Caco-2 (cell line): Measurements from ENCODE around the gene RPL26. TPM values are rescaled to one million over a fixed set of nuclear protein-coding genes. Genes with fewer than 3 reads are reported as not detected.

Source experiments
- BruUV-seq: library from RNA; stranded (reverse); fragments of 400-500 nt; replicated peaks from 2 replicates; lab custom pipeline; 2021; lab: Mats Ljungman, UMichigan
- CTCF ChIA-PET: fragments of 300-600 bp; sonication (Branson Sonifier 250); formaldehyde crosslinking; loops from one replicate; lab custom pipeline; 2022; ENCODE audit warnings: antibody characterized with exemption; lab: Charles Lee
- POLR2A ChIA-PET: fragments of 300-600 bp; sonication (Branson Sonifier 250); formaldehyde crosslinking; loops from one replicate; lab custom pipeline; 2022; ENCODE audit warnings: antibody characterized with exemption; lab: Charles Lee
- DNase-seq, 2 experiments: peaks; one replicate each; pipeline versions ENCODE4 v3.0.0 to v3.0.0-alpha.2; 2020 to 2022
- H3K27me3 ChIP-seq: replicated peaks from 2 replicates; pipeline ENCODE4 v1.6.0; 2011; ENCODE audit warnings: low read length; ENCODE audit not compliant: control insufficient read depth, insufficient read depth
- H3K36me3 ChIP-seq: 2 replicates; pipeline ENCODE4 v1.5.1; 2011; ENCODE audit warnings: low read length; ENCODE audit not compliant: control insufficient read depth, insufficient read depth
- H3K4me1 ChIP-seq: fragments of 250-450 bp; sonication (Bioruptor Pico); 2 replicates; pipeline ENCODE4 v1.5.1; 2020; ENCODE audit warnings: mild to moderate bottlenecking
- H3K4me3 ChIP-seq: 2 replicates; pipeline ENCODE4 v1.5.1; 2011; ENCODE audit warnings: low read depth, mild to moderate bottlenecking, control low read depth, low read length
- H3K9me3 ChIP-seq: fragments of 250-450 bp; sonication (Bioruptor Pico); 2 replicates; pipeline ENCODE4 v1.5.1; 2020; ENCODE audit warnings: mild to moderate bottlenecking, moderate library complexity
- H3K27ac Mint-ChIP-seq: one replicate; pipeline ENCODE4 v1.8.0; 2022; ENCODE audit warnings: mixed read lengths; ENCODE audit not compliant: unreplicated experiment
- H3K27me3 Mint-ChIP-seq: one replicate; pipeline ENCODE4 v1.8.0; 2022; ENCODE audit warnings: mixed read lengths; ENCODE audit not compliant: insufficient read depth, unreplicated experiment
- H3K36me3 Mint-ChIP-seq: one replicate; pipeline ENCODE4 v1.8.0; 2022; ENCODE audit warnings: mild to moderate bottlenecking, mixed read lengths; ENCODE audit not compliant: insufficient read depth, unreplicated experiment
- H3K4me1 Mint-ChIP-seq: one replicate; pipeline ENCODE4 v1.8.0; 2022; ENCODE audit warnings: low read depth, mixed read lengths; ENCODE audit not compliant: unreplicated experiment
- H3K4me3 Mint-ChIP-seq: one replicate; pipeline ENCODE4 v1.8.0; 2022; ENCODE audit warnings: mild to moderate bottlenecking, moderate library complexity, mixed read lengths; ENCODE audit not compliant: unreplicated experiment
- H3K9me3 Mint-ChIP-seq: one replicate; pipeline ENCODE4 v1.8.0; 2022; ENCODE audit warnings: mixed read lengths; ENCODE audit not compliant: unreplicated experiment
- intact Hi-C: fragments of 100-400 bp; cut with micrococcal nuclease; formaldehyde crosslinking; loops from one replicate; pipeline ENCODE4 v1.10.0; 2022; ENCODE audit not compliant: unreplicated experiment
- total RNA-seq: library from RNA; stranded (reverse); gene quantifications from 2 replicates; pipeline ENCODE4 v1.2.3, GENCODE V29; 2022
- TF ChIP-seq, protein P1 (sequence below), 2 experiments: fragments of 200-600 bp in 1 of 2; IDR thresholded peaks; 1 replicate in 1 of 2; 2 replicates in 1 of 2; pipeline versions ENCODE4 v1.5.1 to v1.8.0; 2011 to 2022; ENCODE audit warnings: antibody characterized with exemption in 1 of 2, control low read depth in 1 of 2, inconsistent platforms in 1 of 2, low read depth in 1 of 2, low read length in 1 of 2, mild to moderate bottlenecking in 1 of 2, moderate library complexity in 1 of 2; ENCODE audit not compliant: insufficient read depth in 1 of 2, severe bottlenecking in 1 of 2, unreplicated experiment in 1 of 2

The RPL26 gene
- total RNA-seq, 1 experiment from 2014 or later = 999 TPM

- Histone ChIP-seq H3K4me1 (no peaks in the 10 kb centered on the region), H3K9me3 (no peaks in the 10 kb centered on the region), H3K36me3 (no peaks in the 10 kb centered on the region), H3K27me3 (no peaks in the 10 kb centered on the region), H3K4me3 (no peak overlapping the region)
- ChIA-PET CTCF (no interaction called here), POLR2A (no interaction called here)
- no peaks in the 10 kb centered on the region for H3K9me3 Mint-ChIP-seq
- intact Hi-C loops = no loop called here
- H3K27ac Mint-ChIP-seq = no peak overlapping the region
- TF ChIP-seq, protein P1, sequence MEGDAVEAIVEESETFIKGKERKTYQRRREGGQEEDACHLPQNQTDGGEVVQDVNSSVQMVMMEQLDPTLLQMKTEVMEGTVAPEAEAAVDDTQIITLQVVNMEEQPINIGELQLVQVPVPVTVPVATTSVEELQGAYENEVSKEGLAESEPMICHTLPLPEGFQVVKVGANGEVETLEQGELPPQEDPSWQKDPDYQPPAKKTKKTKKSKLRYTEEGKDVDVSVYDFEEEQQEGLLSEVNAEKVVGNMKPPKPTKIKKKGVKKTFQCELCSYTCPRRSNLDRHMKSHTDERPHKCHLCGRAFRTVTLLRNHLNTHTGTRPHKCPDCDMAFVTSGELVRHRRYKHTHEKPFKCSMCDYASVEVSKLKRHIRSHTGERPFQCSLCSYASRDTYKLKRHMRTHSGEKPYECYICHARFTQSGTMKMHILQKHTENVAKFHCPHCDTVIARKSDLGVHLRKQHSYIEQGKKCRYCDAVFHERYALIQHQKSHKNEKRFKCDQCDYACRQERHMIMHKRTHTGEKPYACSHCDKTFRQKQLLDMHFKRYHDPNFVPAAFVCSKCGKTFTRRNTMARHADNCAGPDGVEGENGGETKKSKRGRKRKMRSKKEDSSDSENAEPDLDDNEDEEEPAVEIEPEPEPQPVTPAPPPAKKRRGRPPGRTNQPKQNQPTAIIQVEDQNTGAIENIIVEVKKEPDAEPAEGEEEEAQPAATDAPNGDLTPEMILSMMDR (IDR thresholded peaks at IDR 0.05; ENCODE audit: insufficient read depth in 1 of 2, low read depth in 1 of 2, low read length in 1 of 2, severe bottlenecking in 1 of 2, unreplicated experiment in 1 of 2) = no peak
- BruUV-seq = no TSS peak
- H3K4me1 Mint-ChIP-seq = no peaks in the 10 kb centered on the region
- no peak overlapping the region for H3K4me3 Mint-ChIP-seq
- no peak for DNase-seq
- no peaks in the 10 kb centered on the region for H3K36me3 Mint-ChIP-seq
- no peaks in the 10 kb centered on the region for H3K27me3 Mint-ChIP-seq
Observed at GRCh38 chr17:8333281-8333680, 49.7 kb downstream of the RPL26 start.

- Histone ChIP-seq H3K27me3 (no peaks in the 10 kb centered on the region), H3K9me3 (no peaks in the 10 kb centered on the region), H3K36me3 (no peaks in the 10 kb centered on the region), H3K4me1 (no peaks in the 10 kb centered on the region), H3K4me3 (no peak overlapping the region)
- Mint-ChIP-seq H3K4me1 (no peaks in the 10 kb centered on the region), H3K27me3 (no peaks in the 10 kb centered on the region), H3K9me3 (no peaks in the 10 kb centered on the region), H3K27ac (no peak overlapping the region), H3K4me3 (no peak overlapping the region), H3K36me3 (no peaks in the 10 kb centered on the region)
- POLR2A ChIA-PET = interaction anchor here (0.6 kb wide), 1 partner anchor 37 kb away, joined by 3 read pairs; no protein-coding TSS in a partner anchor
- peak; percentile 60 to 70 for DNase-seq
- TF ChIP-seq, protein P1 (IDR thresholded peaks at IDR 0.05; ENCODE audit: insufficient read depth in 1 of 2, low read depth in 1 of 2, low read length in 1 of 2, severe bottlenecking in 1 of 2, unreplicated experiment in 1 of 2) = no peak
- intact Hi-C loops = no loop called here
- CTCF ChIA-PET = no interaction called here
- BruUV-seq = no TSS peak
Observed at GRCh38 chr17:8332688-8333087, 50.3 kb downstream of the RPL26 start.

GRCh38 chr17:8332128-8332527 lies 50.9 kb downstream of the RPL26 start:
- ChIA-PET POLR2A (interaction anchor here (0.6 kb wide), 2 partner anchors 36 to 159 kb away, joined by 3 read pairs; no protein-coding TSS in a partner anchor), CTCF (no interaction called here)
- no peaks in the 10 kb centered on the region for H3K4me1 Mint-ChIP-seq
- TF ChIP-seq, protein P1 (IDR thresholded peaks at IDR 0.05; ENCODE audit: insufficient read depth in 1 of 2, low read depth in 1 of 2, low read length in 1 of 2, severe bottlenecking in 1 of 2, unreplicated experiment in 1 of 2) = no peak
- no peaks in the 10 kb centered on the region for H3K36me3 ChIP-seq
- DNase-seq = no peak
- no peaks in the 10 kb centered on the region for H3K9me3 ChIP-seq
- no peak overlapping the region for H3K27ac Mint-ChIP-seq
- H3K9me3 Mint-ChIP-seq = no peaks in the 10 kb centered on the region
- no peaks in the 10 kb centered on the region for H3K4me1 ChIP-seq
- H3K4me3 Mint-ChIP-seq = no peak overlapping the region
- no peaks in the 10 kb centered on the region for H3K27me3 ChIP-seq
- intact Hi-C loops = no loop called here
- no TSS peak for BruUV-seq
- H3K36me3 Mint-ChIP-seq = no peaks in the 10 kb centered on the region
- H3K4me3 ChIP-seq = no peak overlapping the region
- no peaks in the 10 kb centered on the region for H3K27me3 Mint-ChIP-seq

Other genes starting within 250 kb of the RPL26 start
- 10.6 and 10.8 TPM in 2 replicates for gene PER1, start 230.8 kb downstream of the RPL26 start, total RNA-seq
- gene VAMP2, start 220.2 kb downstream of the RPL26 start, total RNA-seq = 10.5 and 12.2 TPM in 2 replicates
- gene TMEM107, start 206.8 kb downstream of the RPL26 start, total RNA-seq = 5.4 TPM in 2 replicates
- 4.2 and 4.7 TPM in 2 replicates for gene BORCS6, start 193.0 kb downstream of the RPL26 start, total RNA-seq
- gene AURKB, start 172.6 kb downstream of the RPL26 start, total RNA-seq = 82.8 and 89.4 TPM in 2 replicates
- 18.2 and 22.9 TPM in 2 replicates for gene CTC1, start 135.1 kb downstream of the RPL26 start, total RNA-seq
- gene PFAS, start 133.9 kb downstream of the RPL26 start, total RNA-seq = 38.8 and 44.1 TPM in 2 replicates
- gene RANGRF, start 94.5 kb downstream of the RPL26 start, total RNA-seq = 13.2 and 15.2 TPM in 2 replicates
- 3.6 and 3.7 TPM in 2 replicates for gene SLC25A35, start 87.8 kb downstream of the RPL26 start, total RNA-seq
- not detected in 2 replicates for gene ARHGEF15, start 73.0 kb downstream of the RPL26 start, total RNA-seq
- gene ODF4, start 43.4 kb downstream of the RPL26 start, total RNA-seq = not detected in 2 replicates
- not detected in 2 replicates for gene RNF222, start 14.6 kb upstream of the RPL26 start, total RNA-seq
- gene NDEL1, start 52.7 kb upstream of the RPL26 start, total RNA-seq = 32.2 and 32.3 TPM in 2 replicates
- gene MYH10, start 247.5 kb upstream of the RPL26 start, total RNA-seq = 64.3 and 74.0 TPM in 2 replicates